HepG2 (cell line): ENCODE data around the gene OSGIN1. TPM values are rescaled to one million over a fixed set of nuclear protein-coding genes. Genes with fewer than 3 reads are reported as not detected.

ENCODE experiments used
- ATAC-seq: fragments of 200-7000 bp; cut with Tn5 transposase; 3 replicates; pipeline ENCODE4 v1.9.1; 2020; ENCODE audit warnings: mild to moderate bottlenecking, moderate library complexity
- BruUV-seq: library from RNA; stranded (reverse); fragments of 400-500 nt; replicated peaks from 2 replicates; lab custom pipeline; 2021; lab: Mats Ljungman, UMichigan
- CTCF ChIA-PET: fragments of 300-600 bp; formaldehyde crosslinking; extraction: SDS; loops from one replicate; lab custom pipeline; 2021; ENCODE audit warnings: low total read pairs, inconsistent platforms, low intra/inter-chr PET ratio; lab: Yijun Ruan, JAX
- POLR2A ChIA-PET: fragments of 350-600 bp; sonication (Branson Sonifier 250); formaldehyde crosslinking; loops from one replicate; lab custom pipeline; 2020; ENCODE audit warnings: antibody characterized with exemption, inconsistent platforms; lab: Yijun Ruan, JAX
- DNase-seq: peaks from one replicate; pipeline ENCODE4 v3.0.0-alpha.2; 2015; ENCODE audit warnings: low spot score
- FAIRE-seq: peaks from 3 replicates; lab custom pipeline; 2011; peaks lifted over from hg19 to GRCh38; lab: Jason Lieb, UNC
- H2AFZ ChIP-seq: one replicate; pipeline ENCODE4 v1.6.1; 2011; ENCODE audit warnings: low read length, inconsistent platforms
- H3K27ac ChIP-seq: fragments of 300-600 bp; 3 replicates; pipeline ENCODE4 v1.8.0; 2011; ENCODE audit warnings: mixed run types, mild to moderate bottlenecking, mixed read lengths, low read length, inconsistent platforms; ENCODE audit not compliant: insufficient read depth; ENCODE audit errors: extremely low read length
- H3K27me3 ChIP-seq, 2 experiments: fragments of 200-600 bp in 1 of 2; 2 replicates in 1 of 2; 3 replicates in 1 of 2; pipeline versions ENCODE4 v1.6.0 to v1.8.0; 2011; ENCODE audit warnings: low read length in 2 of 2, mild to moderate bottlenecking in 2 of 2, moderate library complexity in 2 of 2, inconsistent platforms in 1 of 2; ENCODE audit not compliant: insufficient read depth in 2 of 2, control insufficient read depth in 1 of 2
- H3K36me3 ChIP-seq, 2 experiments: fragments of 200-600 bp in 1 of 2; replicated peaks in 1 of 2; 2 replicates in 1 of 2; 3 replicates in 1 of 2; pipeline versions ENCODE4 v1.5.1 to v1.8.0; 2011; ENCODE audit warnings: low read length in 2 of 2, inconsistent platforms in 1 of 2; ENCODE audit not compliant: insufficient read depth in 2 of 2, control insufficient read depth in 1 of 2
- H3K4me1 ChIP-seq: 2 replicates; pipeline ENCODE4 v1.5.1; 2012; ENCODE audit warnings: low read length, inconsistent platforms; ENCODE audit not compliant: insufficient read depth
- H3K4me2 ChIP-seq: 2 replicates; pipeline ENCODE4 v1.6.0; 2011; ENCODE audit warnings: low read depth, low read length, inconsistent platforms
- H3K4me3 ChIP-seq, 3 experiments: fragments of 200-600 bp in 1 of 3; sonication (generic), shearing (Covaris generic) in 1 of 3; replicated peaks in 1 of 3; 2 replicates each; pipeline ENCODE4 v1.5.1; 2011 to 2016; ENCODE audit warnings: low read length in 3 of 3, inconsistent platforms in 2 of 3, low read depth in 2 of 3, mild to moderate bottlenecking in 2 of 3, control low read depth in 1 of 3, mixed read lengths in 1 of 3; ENCODE audit not compliant: insufficient read depth in 1 of 3
- H3K79me2 ChIP-seq: one replicate; pipeline ENCODE4 v1.6.1; 2011; ENCODE audit warnings: low read length, inconsistent platforms; ENCODE audit not compliant: insufficient read depth
- H3K9ac ChIP-seq: 2 replicates; pipeline ENCODE4 v1.6.0; 2011; ENCODE audit warnings: mild to moderate bottlenecking, low read depth, low read length, inconsistent platforms; ENCODE audit not compliant: insufficient read depth
- H3K9me3 ChIP-seq: 2 replicates; pipeline ENCODE4 v1.5.1; 2012; ENCODE audit warnings: mild to moderate bottlenecking, low read length
- H4K20me1 ChIP-seq: 2 replicates; pipeline ENCODE4 v1.6.0; 2011; ENCODE audit warnings: inconsistent platforms, mild to moderate bottlenecking, low read length, moderate library complexity; ENCODE audit not compliant: insufficient read depth
- IRF9 ChIP-seq: sonication (generic); formaldehyde crosslinking; IDR thresholded peaks from 2 replicates; pipeline ENCODE4 v1.8.0; 2022; ENCODE audit warnings: missing genetic modification reagents, mild to moderate bottlenecking, borderline replicate concordance
- JUND ChIP-seq: sonication (generic); formaldehyde crosslinking; IDR thresholded peaks from 2 replicates; pipeline ENCODE4 v1.8.0; 2022; ENCODE audit warnings: mild to moderate bottlenecking, missing genetic modification reagents
- MTF2 ChIP-seq: sonication (generic); formaldehyde crosslinking; IDR thresholded peaks from 2 replicates; pipeline ENCODE4 v1.5.0; 2020; ENCODE audit warnings: missing genetic modification reagents, borderline replicate concordance
- SRSF1 ChIP-seq: fragments of 200-400 bp; formaldehyde crosslinking; optimal IDR thresholded peaks from 2 replicates; pipeline ENCODE3; 2017; ENCODE audit warnings: mild to moderate bottlenecking, low read depth, low read length, moderate library complexity
- ZFP82 ChIP-seq: sonication (generic); formaldehyde crosslinking; IDR thresholded peaks from 2 replicates; pipeline ENCODE4 v1.5.1; 2020; ENCODE audit warnings: mild to moderate bottlenecking, missing genetic modification reagents, borderline replicate concordance
- ZNF572 ChIP-seq: sonication (generic); formaldehyde crosslinking; IDR thresholded peaks from 2 replicates; pipeline ENCODE4 v1.5.1; 2020; ENCODE audit warnings: mild to moderate bottlenecking, missing genetic modification reagents
- ZNF629 ChIP-seq: sonication (generic); formaldehyde crosslinking; conservative IDR thresholded peaks from 2 replicates; pipeline ENCODE4 v1.5.0; 2020; ENCODE audit warnings: missing genetic modification reagents
- ZSCAN30 ChIP-seq: sonication (generic); formaldehyde crosslinking; IDR thresholded peaks from 2 replicates; pipeline ENCODE4 v1.5.0; 2020; ENCODE audit warnings: mild to moderate bottlenecking, missing genetic modification reagents
- WGBS: methylation state at CpG from one replicate; pipeline ENCODE4 v1.1.6; 2017; ENCODE audit warnings: low lambda C conversion rate; 5-methylcytosine and 5-hydroxymethylcytosine counted together
- in situ Hi-C: cut with HindIII; loops from 2 replicates; pipeline ENCODE4 v1.10.0; 2017; ENCODE audit warnings: low pct_unique_long_range_greater_than_20kb; ENCODE audit not compliant: extremely low pct_ligation_motif_present
- intact Hi-C: fragments of 100-400 bp; cut with micrococcal nuclease; formaldehyde crosslinking; loops from one replicate; pipeline ENCODE4 v1.10.0; 2022; ENCODE audit not compliant: unreplicated experiment
- polyA plus RNA-seq, 8 experiments: library from polyadenylated mRNA; depleted of rRNA in 3 of 8; stranded (reverse) in 7 of 8; unstranded in 1 of 8; fragments of >200 nt; fragmentation: Illumina TruSeq in 4 of 8; extraction: Trizol in 4 of 8; gene quantifications; 2 replicates each; pipeline versions ENCODE4 v1.2.1 to v1.2.3, GENCODE V29; 2011 to 2016; ENCODE audit warnings: low read depth in 4 of 8, missing spikeins in 1 of 8, mixed read lengths in 1 of 8; ENCODE audit not compliant: insufficient read depth in 1 of 8
- total RNA-seq, 5 experiments: library from RNA; depleted of rRNA; stranded (reverse); fragments of >200 nt; fragmentation: Illumina TruSeq; extraction: Trizol; gene quantifications; 2 replicates each; pipeline ENCODE4 v1.2.3, GENCODE V29; 2016; ENCODE audit warnings: low read depth in 1 of 5

Gene OSGIN1
- total and polyA plus RNA-seq, 2 of the 13 experiments (the other 11 are each of a cell fraction or from before 2014, with no cell fraction given) = 20.5 to 27.1 TPM

DNA sequence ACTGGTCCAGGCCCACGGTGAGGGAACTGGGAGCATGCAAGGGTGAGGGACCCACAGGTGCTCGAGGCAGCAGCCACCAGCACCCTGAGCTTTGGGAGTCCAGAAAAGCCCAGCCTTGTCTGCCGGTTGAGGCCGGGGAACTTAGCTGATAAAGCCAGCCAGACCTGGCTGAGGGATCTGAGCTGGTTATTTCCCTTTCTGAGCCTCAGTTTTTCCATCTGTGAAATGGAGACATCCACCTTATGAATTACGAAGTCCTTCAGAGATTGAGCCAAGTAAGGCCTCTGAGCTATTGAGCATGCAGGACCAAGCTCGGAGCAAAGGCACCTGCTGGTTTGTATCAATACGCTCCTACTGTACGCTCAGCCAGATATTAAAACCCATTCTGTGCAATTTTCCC lies 28.8 kb downstream of the OSGIN1 start:
- ATAC-seq = no peak
- Histone ChIP-seq H3K79me2 (no peaks in the 10 kb centered on the region), H2AFZ (no peak overlapping the region), H3K27ac (no peak overlapping the region), H3K9me3 (peaks cover 17% of the 10 kb centered on the region), H3K9ac (no peak overlapping the region), H3K4me1 (no peaks in the 10 kb centered on the region), H3K4me2 (no peak overlapping the region), H4K20me1 (no peaks in the 10 kb centered on the region), H3K27me3 (peaks cover 0 to 12% of the 10 kb centered on the region in 2 experiments; a peak in 2 of 5 replicates), H3K36me3 (no peaks in the 10 kb centered on the region), H3K4me3 (no peak overlapping the region)
- ChIA-PET CTCF (no interaction called here), POLR2A (no interaction called here)
- DNase-seq = no peak
- intact Hi-C loops = no loop called here
- in situ Hi-C loops = no loop called here
- TF ChIP-seq ZNF572 (CRISPR knock-in tag) (no peak), ZNF629 (CRISPR knock-in tag) (peak; percentile 82)
- FAIRE-seq = no peak
- BruUV-seq = no TSS peak
- WGBS = 76% methylated on average over 8 of the region's 8 CpGs

DNA sequence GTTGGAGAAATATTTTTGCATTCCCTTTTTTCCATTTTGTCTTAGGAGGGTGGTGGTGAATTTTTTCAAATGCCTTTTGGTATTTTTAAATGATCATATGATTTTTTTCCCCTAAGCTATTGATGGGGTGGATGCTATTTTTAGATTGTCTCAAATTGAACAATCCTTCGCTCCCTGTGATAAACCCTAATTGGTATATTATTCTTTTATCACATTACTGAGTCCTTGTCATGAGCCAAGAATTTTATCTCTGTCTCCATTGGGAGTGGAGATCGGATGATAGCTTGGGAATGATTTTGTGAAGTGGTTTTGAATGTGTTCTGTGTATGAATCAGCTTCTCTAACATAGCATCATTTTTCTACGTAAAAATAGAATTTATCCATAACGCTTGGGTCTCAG lies 30.5 kb downstream of the OSGIN1 start:
- Histone ChIP-seq H2AFZ (no peak overlapping the region), H3K36me3 (no peaks in the 10 kb centered on the region), H3K27ac (no peak overlapping the region), H3K79me2 (no peaks in the 10 kb centered on the region), H3K4me1 (no peaks in the 10 kb centered on the region), H3K4me3 (no peak overlapping the region), H3K4me2 (no peak overlapping the region), H3K9me3 (peaks cover 7% of the 10 kb centered on the region), H4K20me1 (no peaks in the 10 kb centered on the region), H3K9ac (no peak overlapping the region), H3K27me3 (peaks cover 0 to 12% of the 10 kb centered on the region in 2 experiments; a peak in 2 of 5 replicates)
- no peak for DNase-seq
- POLR2A ChIA-PET = interaction anchor here (0.6 kb wide), 1 partner anchor 63 kb away, joined by 3 read pairs; no protein-coding TSS in a partner anchor
- TF ChIP-seq IRF9 (CRISPR knock-in tag) = no peak
- TF ChIP-seq SRSF1 = no peak
- no peak for TF ChIP-seq MTF2
- TF ChIP-seq ZFP82 (CRISPR knock-in tag) = no peak
- no peak for TF ChIP-seq ZSCAN30 (CRISPR knock-in tag)
- no peak for TF ChIP-seq JUND
- intact Hi-C loops = no loop called here
- no TSS peak for BruUV-seq
- CTCF ChIA-PET = no interaction called here
- 49% methylated on average over 4 of the region's 4 CpGs for WGBS
- no peak for FAIRE-seq
- in situ Hi-C loops = no loop called here
- ATAC-seq = no peak
